ENCODE measurements around the gene TCN2. TPM values are rescaled to one million over a fixed set of nuclear protein-coding genes. Genes with fewer than 3 reads are reported as not detected.
A peak's percentile ranks its signal among the peaks of the same experiment; 100 is the strongest.

The TCN2 gene
- total RNA-seq, 2 experiments from 2014 or later: 3.8 TPM; not detected in 1

DNA sequence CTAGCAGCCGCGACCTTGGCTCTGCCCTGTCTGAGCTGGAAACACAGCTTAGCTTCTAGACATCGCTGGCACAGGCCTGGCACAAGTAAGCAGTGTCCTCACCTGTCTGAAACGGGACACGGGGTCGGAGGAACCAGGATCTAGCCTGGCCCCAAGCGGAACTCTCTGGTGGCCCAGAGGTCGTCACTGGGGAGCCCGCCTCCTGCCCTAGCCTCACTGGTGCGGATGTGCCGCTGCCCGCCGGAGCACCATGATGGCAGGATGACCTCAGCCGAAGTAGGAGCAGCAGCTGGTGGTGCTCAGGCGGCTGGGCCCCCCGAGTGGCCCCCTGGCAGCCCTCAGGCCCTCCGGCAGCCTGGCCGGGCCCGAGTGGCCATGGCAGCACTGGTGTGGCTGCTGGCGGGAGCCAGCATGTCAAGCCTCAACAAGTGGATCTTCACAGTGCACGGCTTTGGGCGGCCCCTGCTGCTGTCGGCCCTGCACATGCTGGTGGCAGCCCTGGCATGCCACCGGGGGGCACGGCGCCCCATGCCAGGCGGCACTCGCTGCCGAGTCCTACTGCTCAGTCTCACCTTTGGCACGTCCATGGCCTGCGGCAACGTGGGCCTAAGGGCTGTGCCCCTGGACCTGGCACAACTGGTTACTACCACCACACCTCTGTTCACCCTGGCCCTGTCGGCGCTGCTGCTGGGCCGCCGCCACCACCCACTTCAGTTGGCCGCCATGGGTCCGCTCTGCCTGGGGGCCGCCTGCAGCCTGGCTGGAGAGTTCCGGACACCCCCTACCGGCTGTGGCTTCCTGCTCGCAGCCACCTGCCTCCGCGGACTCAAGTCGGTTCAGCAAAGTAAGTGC lies 29.5 kb downstream of the TCN2 start:
- peak overlapping the region; percentile 72 for H2AFZ ChIP-seq (ENCODE audit: low read length)
- BruUV-seq (replicated peaks): no TSS peak
- H3K4me2 ChIP-seq (ENCODE audit: low read length): peak overlapping the region; percentile 93
- peak overlapping the region; percentile 12 for H3K27ac ChIP-seq (ENCODE audit: low read depth, low read length, poor library complexity, severe bottlenecking)
- no peaks in the 10 kb centered on the region for H3K9me3 ChIP-seq (ENCODE audit: low read length)
- peaks cover 16% of the 10 kb centered on the region for H3K4me1 ChIP-seq (ENCODE audit: insufficient read depth, low read length, poor library complexity, severe bottlenecking)
- peak; percentile 61 for DNase-seq (ENCODE audit: low spot score)
- H4K20me1 ChIP-seq (ENCODE audit: insufficient read depth, low read length): no peaks in the 10 kb centered on the region
- H3K36me3 ChIP-seq (ENCODE audit: insufficient read depth, low read length): no peaks in the 10 kb centered on the region; the same call in 1 of the 2 replicates
- CTCF ChIA-PET (ENCODE audit: unreplicated experiment): no interaction called here
- H3K4me3 ChIP-seq (ENCODE audit: low read depth, low read length, poor library complexity, severe bottlenecking): peak overlapping the region; percentile 74
- intact Hi-C loops (cut with micrococcal nuclease; ENCODE audit: unreplicated experiment): loop anchor here (10.0 kb wide), 1 partner anchor 448 kb away; the partner anchor contains the start of gene SMTN
- no peak for TF ChIP-seq EZH2phosphoT487 (IDR thresholded peaks at IDR 0.05; ENCODE audit: borderline replicate concordance, low read depth, low read length)
- peak; percentile 47 for TF ChIP-seq CTCF (conservative IDR thresholded peaks at IDR 0.05; ENCODE audit: low read length)
- H3K79me2 ChIP-seq (ENCODE audit: insufficient read depth, low read depth, low read length): no peaks in the 10 kb centered on the region
- H3K9me2 ChIP-seq (ENCODE audit: insufficient read depth, low read length): no peaks in the 10 kb centered on the region
- POLR2A ChIA-PET: interaction anchor here (0.6 kb wide), 1 partner anchor 185 kb away, joined by 3 read pairs; no protein-coding TSS in a partner anchor

DNA sequence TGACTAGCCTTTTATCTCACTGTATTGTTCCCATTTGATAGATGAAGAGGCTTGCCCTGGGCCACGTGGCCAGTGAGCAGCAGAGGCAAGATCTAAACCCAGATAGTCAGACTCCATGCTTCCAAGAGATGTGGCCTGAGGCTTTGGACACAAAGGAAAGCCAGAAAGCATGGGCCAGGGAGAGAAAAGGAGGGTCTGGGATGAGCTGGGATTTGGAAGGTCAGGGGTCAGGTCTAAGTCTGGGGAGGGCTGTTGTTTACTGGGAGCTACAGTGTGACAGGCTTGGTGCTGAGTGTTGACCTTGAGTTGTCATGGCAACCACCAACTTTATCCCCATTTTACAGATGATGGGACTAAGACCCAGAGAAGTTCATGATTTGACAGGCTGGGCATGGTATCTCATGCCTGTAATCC lies 30.7 kb downstream of the TCN2 start:
- Histone ChIP-seq H3K9me3 (ENCODE audit: low read length) (no peaks in the 10 kb centered on the region), H3K4me2 (ENCODE audit: low read length) (peak overlapping the region; percentile 93), H2AFZ (ENCODE audit: low read length) (no peak overlapping the region), H3K79me2 (ENCODE audit: insufficient read depth, low read depth, low read length) (no peaks in the 10 kb centered on the region), H4K20me1 (ENCODE audit: insufficient read depth, low read length) (no peaks in the 10 kb centered on the region), H3K27ac (ENCODE audit: low read depth, low read length, poor library complexity, severe bottlenecking) (no peak overlapping the region), H3K9me2 (ENCODE audit: insufficient read depth, low read length) (no peaks in the 10 kb centered on the region), H3K36me3 (ENCODE audit: insufficient read depth, low read length) (no peaks in the 10 kb centered on the region; the same call in 1 of the 2 replicates), H3K4me3 (ENCODE audit: low read depth, low read length, poor library complexity, severe bottlenecking) (peak overlapping the region; percentile 74), H3K4me1 (ENCODE audit: insufficient read depth, low read length, poor library complexity, severe bottlenecking) (peaks cover 16% of the 10 kb centered on the region)
- intact Hi-C loops (cut with micrococcal nuclease; ENCODE audit: unreplicated experiment): loop anchor here (10.0 kb wide), 1 partner anchor 447 kb away; the partner anchor contains the start of gene SMTN
- DNase-seq (ENCODE audit: low spot score): no peak
- ChIA-PET CTCF (ENCODE audit: unreplicated experiment) (no interaction called here), POLR2A (interaction anchor here (0.6 kb wide), 1 partner anchor 13 kb away, joined by 4 read pairs; no protein-coding TSS in a partner anchor)
- TF ChIP-seq CTCF (conservative IDR thresholded peaks at IDR 0.05; ENCODE audit: low read length): no peak
- no peak for TF ChIP-seq EZH2phosphoT487 (IDR thresholded peaks at IDR 0.05; ENCODE audit: borderline replicate concordance, low read depth, low read length)
- no TSS peak for BruUV-seq (replicated peaks)

DNA sequence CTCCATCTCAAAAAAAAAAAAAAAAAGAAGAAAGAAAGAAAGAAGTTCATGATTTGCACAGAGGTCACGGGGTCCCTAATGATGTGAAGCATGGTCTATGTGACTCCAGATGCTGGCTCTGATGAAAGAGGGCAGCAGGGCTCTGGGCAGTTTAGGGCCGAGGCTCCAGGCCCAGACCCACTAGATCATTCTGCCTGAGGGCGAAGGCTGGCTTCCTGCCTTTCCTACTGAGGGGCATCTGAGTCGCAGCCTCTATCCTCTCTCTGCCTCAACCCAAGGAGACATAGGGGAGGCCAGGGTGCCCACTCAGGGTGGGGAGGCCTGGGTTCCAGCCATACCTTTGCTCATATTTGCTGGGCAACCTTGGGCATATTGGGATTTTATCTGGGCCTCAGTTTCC lies 33.4 kb downstream of the TCN2 start:
- Histone ChIP-seq H3K4me2 (ENCODE audit: low read length) (no peak overlapping the region), H3K9me3 (ENCODE audit: low read length) (no peaks in the 10 kb centered on the region), H3K9me2 (ENCODE audit: insufficient read depth, low read length) (no peaks in the 10 kb centered on the region), H4K20me1 (ENCODE audit: insufficient read depth, low read length) (no peaks in the 10 kb centered on the region), H3K27ac (ENCODE audit: low read depth, low read length, poor library complexity, severe bottlenecking) (no peak overlapping the region), H3K4me1 (ENCODE audit: insufficient read depth, low read length, poor library complexity, severe bottlenecking) (peaks cover 3% of the 10 kb centered on the region), H3K79me2 (ENCODE audit: insufficient read depth, low read depth, low read length) (no peaks in the 10 kb centered on the region), H3K4me3 (ENCODE audit: low read depth, low read length, poor library complexity, severe bottlenecking) (no peak overlapping the region), H3K36me3 (ENCODE audit: insufficient read depth, low read length) (no peaks in the 10 kb centered on the region; the same call in 1 of the 2 replicates), H2AFZ (ENCODE audit: low read length) (no peak overlapping the region)
- no TSS peak for BruUV-seq (replicated peaks)
- intact Hi-C loops (cut with micrococcal nuclease; ENCODE audit: unreplicated experiment): no loop called here
- POLR2A ChIA-PET: no interaction called here
- CTCF ChIA-PET (ENCODE audit: unreplicated experiment): no interaction called here
- TF ChIP-seq EZH2phosphoT487 (IDR thresholded peaks at IDR 0.05; ENCODE audit: borderline replicate concordance, low read depth, low read length) (no peak), CTCF (conservative IDR thresholded peaks at IDR 0.05; ENCODE audit: low read length) (no peak)
- DNase-seq (ENCODE audit: low spot score): no peak
